GM08714 (cell line): ENCODE data around the gene GXYLT2.

ENCODE experiments used
- H3K4me3 ChIP-seq: fragments of 200-500 bp; sonication (Bioruptor generic); 2 replicates; pipeline ENCODE4 v1.5.1; 2014; ENCODE audit warnings: mild to moderate bottlenecking, low read length, inconsistent platforms
- ZNF274 ChIP-seq: IDR thresholded peaks from 2 replicates; pipeline ENCODE4 v1.6.1; 2012; ENCODE audit warnings: mild to moderate bottlenecking, low read depth, low read length

Gene GXYLT2

GRCh38 chr3:72938471-72939265 lies 50.8 kb downstream of the GXYLT2 start:
- H3K4me3 ChIP-seq, result no peak overlapping the region
- TF ChIP-seq ZNF274, result no peak

DNA sequence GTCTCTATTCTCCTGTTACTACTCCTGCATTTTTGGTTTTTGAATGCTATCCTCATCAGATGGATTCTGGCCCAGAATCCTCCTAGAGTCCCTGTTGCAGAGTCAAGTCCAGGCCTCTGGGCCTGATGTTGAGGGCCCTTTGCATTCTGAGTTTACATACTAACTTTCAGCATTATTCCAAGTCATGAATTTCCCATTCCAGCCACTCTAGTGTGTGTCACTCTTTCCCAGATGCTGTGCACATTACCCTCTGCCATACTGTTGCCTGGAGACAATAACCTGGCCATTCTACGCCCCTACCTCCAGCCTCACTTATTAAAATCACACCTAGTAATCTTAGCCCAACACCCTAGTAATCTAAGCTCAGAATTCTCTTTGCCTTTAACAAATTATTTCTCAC lies 53.4 kb downstream of the GXYLT2 start:
- TF ChIP-seq ZNF274, result no peak
- no peak overlapping the region for H3K4me3 ChIP-seq

GRCh38 chr3:72942427-72942826 lies 54.6 kb downstream of the GXYLT2 start:
- H3K4me3 ChIP-seq, result no peak overlapping the region
- TF ChIP-seq ZNF274, result no peak

DNA sequence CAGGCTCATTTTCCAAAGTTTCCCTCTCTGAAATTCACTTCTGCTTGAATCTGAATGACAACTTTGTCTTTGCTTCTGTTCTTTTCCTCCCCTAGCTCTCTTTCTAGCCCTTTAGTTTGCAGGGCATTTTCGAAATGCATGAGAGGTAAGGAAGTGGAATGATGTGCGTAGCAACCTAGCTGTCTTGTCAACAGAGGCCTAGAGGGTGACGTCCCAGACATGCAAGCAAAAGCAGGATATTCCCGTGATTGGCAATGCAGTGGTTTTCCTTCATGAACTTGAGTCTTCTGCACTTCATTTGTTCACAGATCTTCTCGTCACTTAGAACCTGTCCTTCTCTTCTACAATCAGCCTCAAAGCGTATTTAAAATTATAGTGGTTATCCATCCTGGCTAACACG lies 56.9 kb downstream of the GXYLT2 start:
- no peak overlapping the region for H3K4me3 ChIP-seq
- no peak for TF ChIP-seq ZNF274

- H3K4me3 ChIP-seq, result no peak overlapping the region
Observed at GRCh38 chr3:72947715-72948490, 60.1 kb downstream of the GXYLT2 start.

GRCh38 chr3:72949016-72949415 lies 61.2 kb downstream of the GXYLT2 start:
- H3K4me3 ChIP-seq, result no peak overlapping the region
- TF ChIP-seq ZNF274, result no peak

More at GRCh38 chr3:72947715-72948490, 60.1 kb downstream of the GXYLT2 start:
- TF ChIP-seq ZNF274, result no peak

DNA sequence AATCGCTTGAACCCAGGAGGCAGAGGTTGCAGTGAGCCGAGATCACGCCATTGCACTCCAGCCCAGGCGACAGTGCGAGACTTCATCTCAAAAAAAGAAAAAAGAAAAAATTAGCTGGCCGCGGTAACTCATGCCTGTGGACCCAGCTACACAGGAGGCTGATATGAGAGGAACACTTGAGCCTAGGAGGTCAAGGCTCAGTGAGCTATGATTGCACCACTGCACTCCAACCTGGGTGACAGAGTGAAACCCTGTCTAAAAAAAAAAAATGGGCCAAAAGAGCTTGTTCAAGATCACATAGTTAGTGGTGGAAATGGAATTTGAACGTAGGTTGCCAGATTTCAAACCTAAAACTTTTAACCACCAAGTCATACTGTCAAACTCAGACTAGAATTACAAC lies 62.5 kb downstream of the GXYLT2 start:
- H3K4me3 ChIP-seq, result no peak overlapping the region
- TF ChIP-seq ZNF274, result no peak

DNA sequence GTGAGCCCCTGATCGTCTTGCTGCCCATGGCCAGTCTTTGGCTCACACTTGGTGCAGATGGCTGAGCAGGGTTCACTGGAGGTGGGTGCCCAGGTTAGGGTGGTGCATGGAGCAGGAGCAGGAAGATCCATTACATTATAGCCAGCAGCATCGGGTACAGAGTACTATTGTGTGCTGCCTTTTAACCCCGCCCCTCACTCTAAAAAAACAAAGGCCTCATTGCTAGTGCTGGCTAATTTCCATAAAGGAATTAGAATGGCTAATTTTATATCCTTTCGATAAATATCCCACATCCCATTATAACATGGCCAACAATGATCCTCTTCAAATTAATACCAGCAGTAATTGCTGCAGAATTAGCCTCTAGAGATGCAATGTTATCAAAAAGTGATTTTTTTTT lies 63.0 kb downstream of the GXYLT2 start:
- no peak overlapping the region for H3K4me3 ChIP-seq
- no peak for TF ChIP-seq ZNF274

- TF ChIP-seq ZNF274, result no peak
- no peak overlapping the region for H3K4me3 ChIP-seq
Observed at GRCh38 chr3:72951259-72951722, 63.4 kb downstream of the GXYLT2 start.

DNA sequence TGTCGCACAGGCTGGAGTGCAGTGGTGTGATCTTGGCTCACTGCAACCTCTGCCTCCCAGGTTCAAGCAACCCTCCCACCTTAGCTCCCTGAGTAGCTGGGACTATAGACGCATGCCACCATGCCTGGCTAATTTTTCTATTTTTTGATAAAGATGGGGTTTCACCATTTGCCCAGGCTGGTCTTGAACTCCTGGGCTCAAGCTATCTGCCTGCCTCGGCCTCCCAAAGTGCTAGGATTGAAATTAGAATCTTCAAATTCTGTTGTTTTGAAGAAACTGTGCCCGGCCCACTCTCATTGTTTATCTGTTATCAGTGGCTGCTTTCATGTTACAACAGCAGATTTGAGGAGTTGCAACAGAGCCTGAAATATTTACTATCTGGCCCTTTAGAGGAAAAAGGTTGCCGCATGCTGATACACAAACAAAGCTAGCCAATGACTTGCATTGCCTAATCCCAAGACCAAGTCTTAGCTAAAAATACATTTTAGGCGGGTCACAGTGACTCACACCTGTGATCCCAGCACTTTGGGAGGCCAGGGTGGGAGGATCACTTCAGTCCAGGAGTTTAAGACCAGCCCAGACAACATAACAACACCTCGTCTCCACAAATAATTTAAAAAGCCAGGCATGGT lies 65.6 kb downstream of the GXYLT2 start:
- no peak for TF ChIP-seq ZNF274
- no peak overlapping the region for H3K4me3 ChIP-seq

DNA sequence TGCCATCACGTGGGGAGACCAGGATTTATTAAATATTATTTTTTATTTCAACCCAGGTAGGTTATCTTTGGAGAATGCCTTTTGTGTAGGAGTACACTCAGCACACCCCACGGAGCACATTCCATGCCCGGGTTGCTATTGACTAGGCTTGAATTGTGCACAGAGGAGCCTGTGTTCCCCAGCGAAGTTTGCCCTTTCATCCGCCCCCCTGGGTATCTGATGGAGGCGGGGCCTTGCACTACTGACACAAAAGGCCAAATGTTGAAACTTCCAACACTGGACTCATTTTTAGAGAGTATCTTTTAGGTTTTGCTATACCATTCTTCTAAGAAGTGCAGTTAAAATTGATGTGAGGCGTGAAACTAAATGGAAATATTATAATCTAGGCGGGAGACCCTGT lies 69.5 kb downstream of the GXYLT2 start:
- H3K4me3 ChIP-seq, result no peak overlapping the region
- no peak for TF ChIP-seq ZNF274

DNA sequence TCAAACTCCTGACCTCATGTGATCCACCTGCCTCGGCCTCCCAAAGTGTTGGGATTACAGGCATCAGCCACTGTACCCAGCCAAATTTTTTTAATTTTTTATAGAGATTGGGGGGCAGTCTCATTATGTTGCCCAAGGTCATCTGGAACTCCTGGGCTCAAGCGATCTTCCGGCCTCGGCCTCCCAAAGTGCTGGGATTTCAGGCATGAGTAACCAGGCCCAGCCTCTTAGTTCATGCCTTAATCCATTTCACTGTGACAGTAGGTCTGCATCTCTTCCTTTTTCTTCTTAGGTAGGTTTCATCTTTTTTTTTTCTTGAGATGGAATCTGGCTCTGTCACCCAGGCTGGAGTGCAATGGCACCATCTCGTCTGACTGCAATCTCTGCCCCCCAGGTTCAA lies 71.5 kb downstream of the GXYLT2 start:
- no peak for TF ChIP-seq ZNF274
- H3K4me3 ChIP-seq, result no peak overlapping the region

GRCh38 chr3:72960812-72961518 lies 73.1 kb downstream of the GXYLT2 start:
- H3K4me3 ChIP-seq, result no peak overlapping the region
- no peak for TF ChIP-seq ZNF274

GRCh38 chr3:72961752-72962151 lies 73.9 kb downstream of the GXYLT2 start:
- no peak overlapping the region for H3K4me3 ChIP-seq
- no peak for TF ChIP-seq ZNF274

GRCh38 chr3:72962317-72962716 lies 74.5 kb downstream of the GXYLT2 start:
- TF ChIP-seq ZNF274, result no peak
- no peak overlapping the region for H3K4me3 ChIP-seq
